ENCODE measurements around the gene TSPY3.
"Not testable (repeated sequence)": the region's sequence is repeated elsewhere in the genome, so short reads cannot be mapped to it uniquely, and the experiment has no call there.

Gene TSPY3, protein sequence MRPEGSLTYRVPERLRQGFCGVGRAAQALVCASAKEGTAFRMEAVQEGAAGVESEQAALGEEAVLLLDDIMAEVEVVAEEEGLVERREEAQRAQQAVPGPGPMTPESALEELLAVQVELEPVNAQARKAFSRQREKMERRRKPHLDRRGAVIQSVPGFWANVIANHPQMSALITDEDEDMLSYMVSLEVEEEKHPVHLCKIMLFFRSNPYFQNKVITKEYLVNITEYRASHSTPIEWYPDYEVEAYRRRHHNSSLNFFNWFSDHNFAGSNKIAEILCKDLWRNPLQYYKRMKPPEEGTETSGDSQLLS
- 0 reads per million in 2 donors for total RNA-seq

DNA sequence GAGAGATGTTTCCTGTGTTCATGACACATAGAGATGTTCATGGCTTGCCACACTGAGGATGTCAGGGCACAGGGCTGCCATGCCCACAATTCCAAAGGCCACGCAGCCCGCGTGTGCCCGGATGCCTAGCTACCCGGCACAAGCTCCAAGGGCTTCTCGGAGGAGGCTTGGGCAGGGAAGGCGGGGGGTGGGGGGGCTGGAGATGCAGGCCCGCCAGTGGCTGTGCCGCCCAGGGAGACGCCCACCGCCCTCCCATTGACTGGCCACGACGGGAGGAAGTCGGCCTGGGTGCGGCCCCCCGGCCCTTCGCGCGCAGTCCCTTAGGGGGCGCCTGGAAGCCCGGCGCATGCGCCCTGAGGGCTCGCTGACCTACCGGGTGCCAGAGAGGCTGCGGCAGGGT lies at the start of gene TSPY3:
Gene TSPY3 (plus strand): TSS at position 301 of the 400 bp plus-strand sequence. CDS start 46 bp downstream, at position 347.
- DNase-seq, result not testable (repeated sequence)

DNA sequence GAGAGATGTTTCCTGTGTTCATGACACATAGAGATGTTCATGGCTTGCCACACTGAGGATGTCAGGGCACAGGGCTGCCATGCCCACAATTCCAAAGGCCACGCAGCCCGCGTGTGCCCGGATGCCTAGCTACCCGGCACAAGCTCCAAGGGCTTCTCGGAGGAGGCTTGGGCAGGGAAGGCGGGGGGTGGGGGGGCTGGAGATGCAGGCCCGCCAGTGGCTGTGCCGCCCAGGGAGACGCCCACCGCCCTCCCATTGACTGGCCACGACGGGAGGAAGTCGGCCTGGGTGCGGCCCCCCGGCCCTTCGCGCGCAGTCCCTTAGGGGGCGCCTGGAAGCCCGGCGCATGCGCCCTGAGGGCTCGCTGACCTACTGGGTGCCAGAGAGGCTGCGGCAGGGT lies 40.7 kb upstream of the TSPY3 start, which contains the start of gene TSPY8:
Gene TSPY8 (plus strand): TSS at position 301 of the 400 bp plus-strand sequence. CDS start 46 bp downstream, at position 347.
- DNase-seq, result not testable (repeated sequence)

DNA sequence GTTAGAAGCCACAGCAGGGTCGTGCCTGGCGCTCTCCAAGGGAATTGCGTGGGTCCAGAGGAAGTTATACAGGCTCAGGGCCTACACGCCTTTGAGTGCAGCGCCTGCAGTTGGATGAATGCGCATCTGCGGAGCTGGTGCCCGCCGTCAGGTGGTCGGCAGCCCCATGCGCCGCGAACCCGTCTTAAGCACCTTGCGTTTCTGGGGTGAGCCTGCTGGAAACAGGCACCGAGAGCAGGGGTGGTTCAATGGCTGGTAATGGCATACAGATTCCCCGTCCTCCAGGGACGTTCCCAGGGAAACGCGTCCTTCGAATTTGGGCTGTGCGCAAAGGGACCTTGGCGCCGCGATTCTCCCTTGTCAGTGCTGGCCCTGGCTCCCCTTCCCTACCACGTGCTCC lies 1.7 kb upstream of the TSPY3 start:
- DNase-seq, result peak in 2 of 5 experiments; percentile 2 to 8
